GM12878 (cell line): ENCODE results near the gene GRAMD2B.

ENCODE experiments used
- CTCF ChIP-seq, 3 experiments: IDR thresholded peaks in 2 of 3; conservative IDR thresholded peaks in 1 of 3; 2 replicates each; pipeline ENCODE4 v1.5.1; 2011; ENCODE audit warnings: low read depth in 3 of 3, low read length in 3 of 3, mild to moderate bottlenecking in 3 of 3, control low read depth in 2 of 3, moderate library complexity in 2 of 3, inconsistent platforms in 1 of 3, mixed read lengths in 1 of 3; ENCODE audit not compliant: control insufficient read depth in 2 of 3, insufficient read depth in 1 of 3; ENCODE audit errors: extremely low read depth in 1 of 3
- REST ChIP-seq: IDR thresholded peaks from 2 replicates; pipeline ENCODE4 v1.6.1; 2012; ENCODE audit warnings: mild to moderate bottlenecking, low read depth, low read length

- TF ChIP-seq CTCF (IDR thresholded peaks at IDR 0.05 in 2 of 3, conservative IDR thresholded peaks at IDR 0.05 in 1 of 3; ENCODE audit: control insufficient read depth in 2 of 3, extremely low read depth in 1 of 3, insufficient read depth in 1 of 3, low read depth in 3 of 3, low read length in 3 of 3) (no peak), REST (no peak)
Observed at GRCh38 chr5:126472538-126472889, 49.3 kb downstream of the GRAMD2B start.
